Neural cell (in vitro differentiated cells): ENCODE data around the gene FGF9.

Source experiments
- POLR2AphosphoS5 ChIP-seq: IDR thresholded peaks from 2 replicates; pipeline ENCODE4 v1.6.1; 2012
- SMC3 ChIP-seq: fragments of 450-650 bp; conservative IDR thresholded peaks from 2 replicates; pipeline ENCODE4 v1.6.1; 2014; ENCODE audit warnings: antibody characterized with exemption, mild to moderate bottlenecking, moderate library complexity; ENCODE audit not compliant: poor library complexity
- TF ChIP-seq, protein P1 (sequence below): IDR thresholded peaks from 2 replicates; pipeline ENCODE4 v1.6.1; 2012; ENCODE audit warnings: borderline replicate concordance
- TF ChIP-seq, protein P2 (sequence below): fragments of 450-650 bp; IDR thresholded peaks from 2 replicates; pipeline ENCODE4 v1.5.1; 2014; ENCODE audit warnings: antibody characterized with exemption, mild to moderate bottlenecking, moderate library complexity; ENCODE audit not compliant: poor library complexity, severe bottlenecking

DNA sequence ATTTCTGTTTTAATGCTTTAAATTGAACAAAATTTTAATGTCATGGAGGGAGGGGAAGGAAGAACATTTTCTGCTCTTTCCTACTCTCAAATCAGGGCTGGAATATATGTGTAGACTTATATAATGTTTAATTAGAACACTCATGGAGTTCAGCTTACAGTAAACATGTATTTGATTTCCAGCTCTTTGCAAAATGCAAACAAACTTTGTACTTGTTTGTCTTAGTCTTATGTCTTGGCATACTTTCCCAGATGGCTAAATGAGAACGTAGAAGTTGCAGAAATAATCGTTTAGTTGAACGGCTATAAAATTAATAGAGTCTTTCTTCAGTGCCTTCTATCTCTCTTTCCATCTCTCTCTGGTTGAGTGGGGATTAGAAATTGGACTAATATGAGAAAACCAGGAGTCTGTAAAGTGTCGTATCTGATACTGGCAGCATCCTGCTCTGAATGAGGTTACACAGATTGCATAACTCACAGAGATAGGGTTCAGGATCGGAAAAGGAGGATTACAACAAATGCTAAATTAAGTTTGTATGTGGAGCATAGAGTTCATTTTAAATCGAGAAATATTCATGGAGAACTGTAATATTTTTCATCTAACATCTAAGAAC is 82.3 kb downstream of the FGF9 start:
- no peak for TF ChIP-seq POLR2AphosphoS5
- TF ChIP-seq SMC3, result no peak
- TF ChIP-seq, protein P1, sequence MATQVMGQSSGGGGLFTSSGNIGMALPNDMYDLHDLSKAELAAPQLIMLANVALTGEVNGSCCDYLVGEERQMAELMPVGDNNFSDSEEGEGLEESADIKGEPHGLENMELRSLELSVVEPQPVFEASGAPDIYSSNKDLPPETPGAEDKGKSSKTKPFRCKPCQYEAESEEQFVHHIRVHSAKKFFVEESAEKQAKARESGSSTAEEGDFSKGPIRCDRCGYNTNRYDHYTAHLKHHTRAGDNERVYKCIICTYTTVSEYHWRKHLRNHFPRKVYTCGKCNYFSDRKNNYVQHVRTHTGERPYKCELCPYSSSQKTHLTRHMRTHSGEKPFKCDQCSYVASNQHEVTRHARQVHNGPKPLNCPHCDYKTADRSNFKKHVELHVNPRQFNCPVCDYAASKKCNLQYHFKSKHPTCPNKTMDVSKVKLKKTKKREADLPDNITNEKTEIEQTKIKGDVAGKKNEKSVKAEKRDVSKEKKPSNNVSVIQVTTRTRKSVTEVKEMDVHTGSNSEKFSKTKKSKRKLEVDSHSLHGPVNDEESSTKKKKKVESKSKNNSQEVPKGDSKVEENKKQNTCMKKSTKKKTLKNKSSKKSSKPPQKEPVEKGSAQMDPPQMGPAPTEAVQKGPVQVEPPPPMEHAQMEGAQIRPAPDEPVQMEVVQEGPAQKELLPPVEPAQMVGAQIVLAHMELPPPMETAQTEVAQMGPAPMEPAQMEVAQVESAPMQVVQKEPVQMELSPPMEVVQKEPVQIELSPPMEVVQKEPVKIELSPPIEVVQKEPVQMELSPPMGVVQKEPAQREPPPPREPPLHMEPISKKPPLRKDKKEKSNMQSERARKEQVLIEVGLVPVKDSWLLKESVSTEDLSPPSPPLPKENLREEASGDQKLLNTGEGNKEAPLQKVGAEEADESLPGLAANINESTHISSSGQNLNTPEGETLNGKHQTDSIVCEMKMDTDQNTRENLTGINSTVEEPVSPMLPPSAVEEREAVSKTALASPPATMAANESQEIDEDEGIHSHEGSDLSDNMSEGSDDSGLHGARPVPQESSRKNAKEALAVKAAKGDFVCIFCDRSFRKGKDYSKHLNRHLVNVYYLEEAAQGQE, result no peak
- TF ChIP-seq, protein P2, sequence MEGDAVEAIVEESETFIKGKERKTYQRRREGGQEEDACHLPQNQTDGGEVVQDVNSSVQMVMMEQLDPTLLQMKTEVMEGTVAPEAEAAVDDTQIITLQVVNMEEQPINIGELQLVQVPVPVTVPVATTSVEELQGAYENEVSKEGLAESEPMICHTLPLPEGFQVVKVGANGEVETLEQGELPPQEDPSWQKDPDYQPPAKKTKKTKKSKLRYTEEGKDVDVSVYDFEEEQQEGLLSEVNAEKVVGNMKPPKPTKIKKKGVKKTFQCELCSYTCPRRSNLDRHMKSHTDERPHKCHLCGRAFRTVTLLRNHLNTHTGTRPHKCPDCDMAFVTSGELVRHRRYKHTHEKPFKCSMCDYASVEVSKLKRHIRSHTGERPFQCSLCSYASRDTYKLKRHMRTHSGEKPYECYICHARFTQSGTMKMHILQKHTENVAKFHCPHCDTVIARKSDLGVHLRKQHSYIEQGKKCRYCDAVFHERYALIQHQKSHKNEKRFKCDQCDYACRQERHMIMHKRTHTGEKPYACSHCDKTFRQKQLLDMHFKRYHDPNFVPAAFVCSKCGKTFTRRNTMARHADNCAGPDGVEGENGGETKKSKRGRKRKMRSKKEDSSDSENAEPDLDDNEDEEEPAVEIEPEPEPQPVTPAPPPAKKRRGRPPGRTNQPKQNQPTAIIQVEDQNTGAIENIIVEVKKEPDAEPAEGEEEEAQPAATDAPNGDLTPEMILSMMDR, result no peak
